ENCODE measurements around the gene TBC1D22A.

DNA sequence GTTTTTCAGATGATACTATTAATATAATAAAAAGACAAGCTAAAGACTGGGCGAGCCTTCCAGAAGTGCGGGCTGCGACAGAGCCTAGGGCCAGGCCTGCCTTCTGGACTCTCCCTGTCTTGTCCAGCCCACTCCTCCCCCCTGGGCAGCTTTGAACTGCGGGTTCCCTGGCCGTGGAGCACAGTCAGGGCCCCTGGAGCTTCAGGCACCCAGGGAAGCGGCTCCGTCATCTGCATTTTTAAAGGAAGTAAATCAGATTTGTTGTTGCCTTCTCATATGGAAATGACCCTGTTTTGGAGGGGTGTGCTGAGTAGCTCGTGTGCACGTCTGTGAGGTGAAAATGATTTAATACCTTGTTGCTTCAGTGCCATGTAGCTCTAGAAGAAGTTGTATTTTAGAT is 265.3 kb downstream of the TBC1D22A start:
- TF ChIP-seq EZH2phosphoT487 (IDR thresholded peaks at IDR 0.05; ENCODE audit: borderline replicate concordance, low read length) (no peak), CTCF (conservative IDR thresholded peaks at IDR 0.05; ENCODE audit: low read depth, low read length) (no peak), EZH2 (IDR thresholded peaks at IDR 0.05; ENCODE audit: low read length, unreplicated experiment) (no peak)

All from PC-3 (cell line).